NCI-H524 (cell line): Measurements from ENCODE around the gene MUC4.
"Not testable (repeated sequence)": the region's sequence is repeated elsewhere in the genome, so short reads cannot be mapped to it uniquely, and the experiment has no call there.

ENCODE experiments used
- DNase-seq, 2 experiments: peaks; one replicate each; lab custom pipeline; 2025; lab: John Stamatoyannopoulos, UW

MUC4 gene

GRCh38 chr3:195762611-195763010, 49.1 kb downstream of the MUC4 start:
- DNase-seq: no peak

GRCh38 chr3:195762249-195762585, 49.5 kb downstream of the MUC4 start:
- DNase-seq: no peak

- no peak for DNase-seq
Observed at GRCh38 chr3:195761567-195762248, 50.0 kb downstream of the MUC4 start.

- no peak for DNase-seq
Observed at GRCh38 chr3:195761123-195761566, 50.6 kb downstream of the MUC4 start.

- DNase-seq: no peak
Observed at GRCh38 chr3:195760345-195761122, 51.2 kb downstream of the MUC4 start.

- no peak for DNase-seq
Observed at GRCh38 chr3:195758721-195759353, 52.9 kb downstream of the MUC4 start.

- DNase-seq: no peak
Observed at GRCh38 chr3:195757827-195758226, 53.9 kb downstream of the MUC4 start.

- DNase-seq: no peak
Observed at GRCh38 chr3:195757438-195757770, 54.3 kb downstream of the MUC4 start.

- DNase-seq: no peak
Observed at GRCh38 chr3:195755791-195756676, 55.7 kb downstream of the MUC4 start.

GRCh38 chr3:195755391-195755790, 56.3 kb downstream of the MUC4 start:
- DNase-seq: no peak

- no peak for DNase-seq
Observed at GRCh38 chr3:195754906-195755305, 56.8 kb downstream of the MUC4 start.

- no peak for DNase-seq
Observed at GRCh38 chr3:195754141-195754540, 57.6 kb downstream of the MUC4 start.

- peak; percentile 27 to 70 for DNase-seq
Observed at GRCh38 chr3:195753581-195753980, 58.1 kb downstream of the MUC4 start.

GRCh38 chr3:195752546-195753331, 59.0 kb downstream of the MUC4 start:
- no peak for DNase-seq

- no peak for DNase-seq
Observed at GRCh38 chr3:195752066-195752465, 59.7 kb downstream of the MUC4 start.

- DNase-seq: no peak
Observed at GRCh38 chr3:195751560-195751959, 60.2 kb downstream of the MUC4 start.

- no peak for DNase-seq
Observed at GRCh38 chr3:195750797-195751520, 60.8 kb downstream of the MUC4 start.

GRCh38 chr3:195749101-195749500, 62.6 kb downstream of the MUC4 start:
- not testable (repeated sequence) for DNase-seq

- no peak for DNase-seq
Observed at GRCh38 chr3:195748661-195749060, 63.1 kb downstream of the MUC4 start.

- no peak for DNase-seq
Observed at GRCh38 chr3:195746751-195747150, 65.0 kb downstream of the MUC4 start.

GRCh38 chr3:195746346-195746745, 65.4 kb downstream of the MUC4 start:
- DNase-seq: no peak
